Progenitor cell of endocrine pancreas (in vitro differentiated cells): ENCODE measurements around the gene NHLH2. TPM values are rescaled to one million over a fixed set of nuclear protein-coding genes. Genes with fewer than 3 reads are reported as not detected.

Experiments used
- DNase-seq: peaks from one replicate; pipeline ENCODE4 v3.0.0; 2021; ENCODE audit warnings: low spot score; ENCODE audit not compliant: unreplicated experiment
- H3K27ac Mint-ChIP-seq: 2 replicates; pipeline ENCODE4 v1.8.0; 2021; ENCODE audit warnings: mild to moderate bottlenecking, moderate library complexity, mixed read lengths
- H3K27me3 Mint-ChIP-seq: 2 replicates; pipeline ENCODE4 v1.8.0; 2021; ENCODE audit warnings: mixed read lengths
- H3K36me3 Mint-ChIP-seq: 2 replicates; pipeline ENCODE4 v1.8.0; 2022; ENCODE audit warnings: mixed read lengths; ENCODE audit not compliant: insufficient read depth
- H3K4me1 Mint-ChIP-seq: 2 replicates; pipeline ENCODE4 v1.8.0; 2021; ENCODE audit warnings: low read depth, mixed read lengths
- H3K4me3 Mint-ChIP-seq: 2 replicates; pipeline ENCODE4 v1.8.0; 2021; ENCODE audit warnings: low read depth, mild to moderate bottlenecking, moderate library complexity, mixed read lengths
- H3K9me3 Mint-ChIP-seq: 2 replicates; pipeline ENCODE4 v1.8.0; 2021; ENCODE audit warnings: low read depth, mixed read lengths
- CTCF ChIP-seq: fragments of 200-600 bp; sonication (generic); IDR thresholded peaks from one replicate; pipeline ENCODE4 v1.5.0; 2021; ENCODE audit warnings: antibody characterized with exemption, mild to moderate bottlenecking; ENCODE audit not compliant: unreplicated experiment
- total RNA-seq: library from RNA; stranded (reverse); gene quantifications from 2 replicates; pipeline ENCODE4 v1.2.1, GENCODE V29; 2021

Gene NHLH2
- total RNA-seq, 1 donor from 2014 or later, result 0.29 TPM

DNA sequence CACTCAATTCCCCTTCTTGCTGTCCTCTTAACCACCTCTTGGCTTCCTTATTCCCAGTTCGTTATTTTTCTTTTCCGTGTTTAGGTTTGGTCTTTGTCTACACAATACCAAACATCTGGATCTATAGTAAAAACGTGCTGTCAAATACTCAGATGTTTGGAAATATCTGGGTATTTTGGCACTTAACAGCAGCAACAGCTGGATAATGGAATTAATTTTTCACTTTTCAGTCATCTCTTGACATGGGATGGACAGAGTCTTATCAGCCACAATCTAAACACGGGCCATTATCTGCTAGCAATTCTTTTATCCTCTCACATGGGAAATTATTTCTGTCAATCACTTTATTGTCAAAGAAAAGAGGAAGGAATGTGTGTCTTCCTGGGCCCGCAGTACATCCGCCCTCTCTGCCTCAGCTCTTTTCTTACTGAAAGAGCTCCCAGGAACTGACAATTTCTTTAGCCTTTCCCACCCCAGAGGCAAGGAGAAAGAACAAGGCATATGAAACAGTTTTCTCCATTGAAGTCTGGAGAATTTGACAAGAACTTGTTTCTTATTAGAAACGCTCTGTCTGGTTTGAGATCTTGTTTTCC, 13.4 kb downstream of the NHLH2 start:
- TF ChIP-seq CTCF, result no peak
- DNase-seq, result no peak
- peaks cover 46% of the 10 kb centered on the region for H3K27me3 Mint-ChIP-seq
- no peak overlapping the region for H3K27ac Mint-ChIP-seq
- peaks cover 23% of the 10 kb centered on the region for H3K4me1 Mint-ChIP-seq
- peak overlapping the region; percentile 77 for H3K4me3 Mint-ChIP-seq
- H3K36me3 Mint-ChIP-seq, result no peaks in the 10 kb centered on the region
- no peaks in the 10 kb centered on the region for H3K9me3 Mint-ChIP-seq

DNA sequence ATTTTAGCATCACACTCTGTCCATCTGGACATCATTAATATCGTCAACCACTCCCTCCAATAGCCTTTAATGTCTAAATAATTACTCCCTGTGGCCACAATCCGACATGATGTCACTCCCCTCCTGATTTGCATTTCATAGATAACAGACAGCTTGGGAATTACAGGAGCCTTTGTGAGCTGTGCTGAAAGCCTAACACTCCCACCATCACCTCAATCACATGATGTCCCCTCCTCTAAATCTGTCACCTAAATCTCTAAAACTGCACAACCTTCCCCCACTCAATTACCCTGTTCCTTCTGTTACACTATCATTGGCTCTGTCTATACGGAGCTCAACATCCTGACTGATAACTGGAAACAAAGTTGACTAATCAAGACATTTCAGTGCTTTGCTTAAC, 14.3 kb downstream of the NHLH2 start:
- TF ChIP-seq CTCF, result no peak
- Mint-ChIP-seq H3K36me3 (no peaks in the 10 kb centered on the region), H3K4me3 (no peak overlapping the region), H3K27me3 (peaks cover 42% of the 10 kb centered on the region), H3K9me3 (no peaks in the 10 kb centered on the region), H3K4me1 (peaks cover 23% of the 10 kb centered on the region), H3K27ac (no peak overlapping the region)
- DNase-seq, result no peak

GRCh38 chr1:115822117-115822516, 18.8 kb downstream of the NHLH2 start:
- Mint-ChIP-seq H3K4me1 (peaks cover 12% of the 10 kb centered on the region), H3K4me3 (no peak overlapping the region), H3K36me3 (no peaks in the 10 kb centered on the region), H3K27me3 (peaks cover 12% of the 10 kb centered on the region), H3K9me3 (no peaks in the 10 kb centered on the region), H3K27ac (no peak overlapping the region)
- DNase-seq, result no peak
- TF ChIP-seq CTCF, result no peak

DNA sequence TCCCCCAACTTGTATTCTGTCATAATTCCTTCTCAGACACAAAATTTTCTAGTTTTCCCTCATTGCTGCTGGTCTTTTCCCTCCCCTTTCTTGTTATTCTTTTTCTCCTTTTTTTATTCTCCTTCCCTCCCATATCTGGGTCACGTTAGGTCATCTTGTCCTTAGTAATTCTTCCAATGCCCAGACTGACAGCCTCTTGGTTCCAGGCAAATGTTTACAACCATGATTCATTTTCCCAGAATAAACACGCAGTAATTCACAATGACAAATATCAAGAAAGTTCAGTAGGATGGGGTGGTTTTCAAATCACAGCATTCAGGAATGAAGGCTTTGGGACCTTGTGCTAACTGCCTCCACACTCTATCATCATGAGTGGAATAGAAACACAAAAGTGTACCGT, 25.2 kb downstream of the NHLH2 start:
- H3K9me3 Mint-ChIP-seq, result no peaks in the 10 kb centered on the region
- peaks cover 11% of the 10 kb centered on the region for H3K4me1 Mint-ChIP-seq
- TF ChIP-seq CTCF, result no peak
- no peaks in the 10 kb centered on the region for H3K27me3 Mint-ChIP-seq
- H3K4me3 Mint-ChIP-seq, result no peak overlapping the region
- H3K27ac Mint-ChIP-seq, result no peak overlapping the region
- no peak for DNase-seq
- no peaks in the 10 kb centered on the region for H3K36me3 Mint-ChIP-seq

DNA sequence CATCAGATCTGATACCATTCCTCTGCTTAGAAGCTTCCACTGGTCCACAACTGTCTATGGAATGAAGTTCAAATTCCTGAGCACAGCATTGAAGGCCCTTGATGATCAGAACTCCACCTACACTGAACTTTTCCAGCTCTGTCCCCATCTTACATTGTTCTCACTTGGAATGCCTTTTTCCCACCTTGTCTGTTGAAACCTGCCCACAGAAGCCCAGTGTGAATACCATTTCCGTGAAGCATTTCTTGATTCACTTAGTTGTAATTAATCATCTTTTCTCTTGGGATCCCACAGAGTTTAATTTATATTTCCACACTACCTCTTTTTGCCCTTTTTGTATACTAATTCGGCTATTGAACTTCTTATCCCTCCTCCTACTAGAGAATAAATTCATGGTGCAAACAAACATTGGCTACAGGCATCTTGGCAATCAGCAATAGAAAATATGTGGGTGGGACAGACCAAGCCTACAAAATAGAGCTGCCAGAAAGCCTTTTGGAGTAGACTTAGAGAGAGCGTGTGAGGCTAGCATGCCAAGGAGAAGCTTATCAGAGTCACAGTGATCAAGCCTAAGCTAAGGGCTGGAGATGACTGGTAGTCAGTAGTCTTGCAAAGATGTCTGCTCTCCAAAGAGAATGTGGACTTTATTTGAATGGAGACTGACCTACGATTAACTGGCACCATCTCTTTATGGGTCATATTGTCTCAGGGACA, 26.1 kb downstream of the NHLH2 start:
- DNase-seq, result no peak
- Mint-ChIP-seq H3K27ac (no peak overlapping the region), H3K9me3 (no peaks in the 10 kb centered on the region), H3K4me3 (no peak overlapping the region), H3K4me1 (peaks cover 14% of the 10 kb centered on the region), H3K36me3 (no peaks in the 10 kb centered on the region), H3K27me3 (no peaks in the 10 kb centered on the region)
- no peak for TF ChIP-seq CTCF
